Body of pancreas (tissue), 4 donors: ENCODE measurements around the gene BHMT2.

Source experiments
- CTCF ChIP-seq, 7 experiments: fragments of 450-650 bp in 4 of 7; fragments of 200-600 bp in 3 of 7; sonication (generic) in 3 of 7; IDR thresholded peaks; one replicate each; pipeline ENCODE4 v1.5.1; 2016 to 2019; ENCODE audit warnings: antibody characterized with exemption in 7 of 7
- POLR2A ChIP-seq, 3 donors: fragments of 450-650 bp; IDR thresholded peaks; one replicate each; pipeline ENCODE4 v1.6.1; 2016; ENCODE audit warnings: antibody characterized with exemption in 3 of 3, mild to moderate bottlenecking in 2 of 3

GRCh38 chr5:79133121-79133656 is 63.6 kb downstream of the BHMT2 start:
- TF ChIP-seq CTCF (IDR thresholded peaks at IDR 0.05) (peak in 5 of 7 experiments; percentile 44 to 63 (median 54)), POLR2A (IDR thresholded peaks at IDR 0.05) (no peak)
